GM23248 (cell line): ENCODE results near the gene CIROP.

Source experiments
- EZH2 ChIP-seq: fragments of 200-600 bp; sonication (generic); IDR thresholded peaks from 2 replicates; pipeline ENCODE4 v1.6.1; 2018; ENCODE audit warnings: antibody characterized with exemption, mild to moderate bottlenecking; ENCODE audit not compliant: insufficient read depth, poor library complexity, severe bottlenecking
- EZH2phosphoT487 ChIP-seq: fragments of 200-600 bp; sonication (generic); IDR thresholded peaks from 2 replicates; pipeline ENCODE4 v1.6.1; 2018; ENCODE audit warnings: antibody characterized with exemption, moderate library complexity, mild to moderate bottlenecking, low read depth; ENCODE audit not compliant: insufficient read depth

DNA sequence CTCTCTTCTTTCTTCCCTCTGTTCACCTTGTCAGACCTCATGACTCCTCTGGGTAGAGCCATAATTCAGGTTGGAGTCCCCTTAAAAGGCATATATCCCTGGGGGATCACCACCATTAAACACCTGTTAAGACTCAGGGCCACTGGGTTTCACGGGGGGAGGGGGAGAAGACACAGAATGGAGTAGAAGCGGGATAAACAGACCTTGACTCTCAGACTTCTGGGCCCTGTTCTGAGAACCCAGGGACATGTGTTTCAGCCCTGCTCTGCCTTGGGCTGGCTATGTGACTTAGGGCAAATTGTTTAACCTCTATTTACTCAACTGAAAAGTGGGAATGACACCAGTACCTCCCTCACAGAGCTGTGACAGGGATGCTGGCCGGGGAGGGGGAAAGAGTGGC, 52.1 kb downstream of the CIROP start:
- TF ChIP-seq EZH2 (no peak), EZH2phosphoT487 (no peak)
